DMS153 (cell line): ENCODE measurements around the gene CRACDL.
A peak's percentile ranks its signal among the peaks of the same experiment; 100 is the strongest.
"Not testable (repeated sequence)": the region's sequence is repeated elsewhere in the genome, so short reads cannot be mapped to it uniquely, and the experiment has no call there.

Experiments used
- DNase-seq: peaks from one replicate; lab custom pipeline; 2025; lab: John Stamatoyannopoulos, UW

Gene CRACDL

DNA sequence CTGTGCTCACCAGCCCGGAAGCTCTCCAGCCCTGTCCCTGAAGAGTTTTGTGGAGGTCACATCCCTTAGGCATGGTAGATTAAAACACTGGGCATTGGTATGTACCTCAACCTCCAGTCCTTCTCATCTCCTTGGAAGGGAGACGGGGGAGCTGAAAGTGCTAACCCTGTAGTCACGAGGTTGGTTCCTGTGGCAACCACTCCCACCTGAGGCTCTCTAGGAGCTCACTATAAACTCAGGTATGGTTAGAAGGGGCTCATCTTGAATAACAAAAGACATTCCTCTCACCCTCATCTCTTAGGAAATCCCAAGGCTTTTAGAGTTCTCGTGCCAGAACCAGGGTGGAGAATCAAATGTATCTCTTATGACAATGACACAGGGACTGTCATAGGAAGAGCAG is 162.1 kb downstream of the CRACDL start:
- DNase-seq: no peak

DNA sequence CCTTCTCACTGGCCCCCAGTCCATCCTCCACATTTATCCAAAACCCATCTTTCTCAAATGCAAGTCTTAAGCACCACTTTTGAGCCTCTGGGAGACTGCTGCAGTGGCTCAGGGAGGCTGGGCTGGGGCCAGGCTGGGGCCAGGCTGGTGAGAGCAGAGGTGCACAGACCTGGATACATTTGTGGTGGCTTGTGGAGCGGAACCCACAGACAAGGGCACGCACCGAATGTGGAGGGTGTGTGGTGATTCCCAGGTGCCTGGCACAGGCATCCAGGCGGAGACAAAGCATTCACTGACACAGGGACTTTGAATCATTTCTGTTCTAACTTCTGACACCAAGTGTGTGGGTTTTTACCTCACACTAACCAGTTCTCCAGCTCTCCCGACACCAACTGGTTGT is 162.9 kb downstream of the CRACDL start:
- DNase-seq: no peak

DNA sequence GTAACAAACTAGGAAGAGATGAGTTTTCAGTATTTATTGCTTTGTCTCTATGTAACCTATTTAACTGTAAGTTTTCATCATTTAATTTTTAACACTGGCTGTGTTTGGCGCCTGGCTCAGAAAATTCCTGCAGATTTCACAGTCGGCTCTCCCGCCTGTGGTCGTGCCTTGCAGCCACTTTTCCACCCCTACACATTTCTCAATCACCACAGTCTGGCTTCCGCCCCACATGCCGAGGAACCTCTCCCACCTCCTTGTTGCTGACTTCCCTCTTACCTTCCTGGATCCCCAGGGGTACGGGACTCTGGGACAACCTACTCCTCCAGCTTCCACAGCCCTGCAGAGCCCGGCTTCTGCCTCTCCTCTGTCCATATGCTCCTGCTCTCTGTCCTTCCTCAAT is 163.5 kb downstream of the CRACDL start:
- DNase-seq: no peak

DNA sequence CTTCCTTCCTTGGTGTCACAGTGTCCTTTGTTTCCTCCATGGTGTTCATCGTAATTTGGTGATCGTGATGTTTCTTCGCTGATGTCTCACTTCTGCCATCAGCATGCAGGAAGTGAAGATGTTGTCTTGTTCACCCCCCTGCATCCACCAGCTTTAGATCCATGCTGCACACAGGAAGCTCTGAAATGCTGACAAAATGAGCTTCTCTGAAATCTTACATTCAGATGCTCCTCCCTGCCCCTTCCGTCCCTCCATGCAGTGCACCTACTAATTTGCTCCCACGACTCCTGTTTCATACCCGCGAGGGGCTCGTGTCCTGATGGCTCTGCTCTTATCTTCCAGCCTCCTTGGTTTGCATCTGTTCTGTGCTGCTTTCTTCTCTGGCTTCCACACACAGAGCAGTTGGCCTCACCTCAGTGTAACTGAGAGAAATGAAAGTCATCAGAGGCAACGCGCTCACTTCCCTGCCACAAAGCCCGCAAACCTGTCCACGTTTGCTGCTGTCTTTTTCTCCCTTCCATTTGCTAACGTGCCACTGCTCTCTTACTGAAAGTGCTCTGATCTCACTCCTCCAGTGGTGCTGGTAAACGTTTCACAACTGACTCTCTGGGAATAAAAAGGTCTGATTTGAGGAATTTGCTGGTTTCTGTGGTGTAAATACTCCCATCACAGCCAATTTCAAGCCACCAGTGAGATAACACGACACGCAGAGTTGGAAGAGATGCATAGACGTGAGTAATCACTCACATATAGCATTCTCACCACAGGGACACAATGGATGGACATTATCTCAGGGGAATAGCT is 164.1 kb downstream of the CRACDL start:
- DNase-seq: no peak

DNA sequence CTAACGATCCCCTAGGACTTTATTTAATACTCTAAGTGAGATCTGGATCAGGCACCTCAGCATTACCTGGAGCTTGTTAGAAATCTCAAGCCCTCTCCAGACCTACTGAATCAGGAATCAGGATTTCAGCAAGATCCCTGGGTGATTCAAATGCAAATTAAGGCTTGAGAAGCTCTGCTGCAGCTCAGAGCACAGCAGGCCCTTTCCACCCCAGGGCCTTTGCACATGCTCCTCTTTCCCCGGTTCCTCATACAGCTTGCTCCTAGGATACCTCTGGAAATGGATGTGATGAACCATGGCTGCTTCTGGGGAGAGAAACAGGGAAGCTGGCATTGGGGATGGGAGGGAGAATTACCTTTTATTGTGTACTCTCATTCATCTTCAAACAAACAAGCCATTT is 164.8 kb downstream of the CRACDL start:
- DNase-seq: no peak

DNA sequence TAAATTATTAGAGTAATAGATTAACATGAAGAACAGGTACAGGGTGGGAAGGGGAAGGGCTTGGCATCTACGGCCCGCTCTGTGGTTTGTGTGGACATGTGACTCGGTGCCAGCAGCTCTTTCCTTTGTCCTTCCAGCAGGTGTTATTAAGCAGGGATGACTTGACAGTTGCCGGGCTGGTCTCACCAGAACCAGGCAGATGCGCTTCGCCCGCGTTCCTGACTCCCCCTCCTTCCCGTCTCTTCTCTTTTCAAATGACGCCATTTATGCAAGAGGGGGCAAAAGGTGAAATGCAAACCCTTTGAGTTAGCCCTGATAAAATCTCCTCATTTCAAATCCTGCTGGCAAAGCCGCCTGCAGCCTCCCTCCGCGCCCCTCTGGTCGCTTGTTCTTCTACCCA is 166.2 kb downstream of the CRACDL start:
- DNase-seq: peak; percentile 94

DNA sequence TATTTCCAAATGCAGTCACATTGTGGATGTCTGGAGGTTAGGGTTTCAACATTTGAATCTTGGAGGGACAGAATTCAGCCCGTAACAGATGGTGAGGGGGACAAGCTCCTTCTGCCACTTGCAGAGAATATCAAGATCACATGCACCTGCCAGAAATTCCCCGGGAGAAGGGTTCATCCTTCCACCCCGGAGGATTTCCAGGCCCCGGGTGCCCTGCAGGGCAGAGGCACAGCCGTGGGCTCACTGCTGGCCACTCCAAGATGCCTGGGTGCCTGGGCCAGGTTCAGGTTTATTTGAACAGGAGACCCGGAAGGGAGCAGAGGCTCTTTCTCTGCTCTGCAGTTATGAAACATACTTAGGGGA is 166.9 kb downstream of the CRACDL start:
- DNase-seq: peak; percentile 31

DNA sequence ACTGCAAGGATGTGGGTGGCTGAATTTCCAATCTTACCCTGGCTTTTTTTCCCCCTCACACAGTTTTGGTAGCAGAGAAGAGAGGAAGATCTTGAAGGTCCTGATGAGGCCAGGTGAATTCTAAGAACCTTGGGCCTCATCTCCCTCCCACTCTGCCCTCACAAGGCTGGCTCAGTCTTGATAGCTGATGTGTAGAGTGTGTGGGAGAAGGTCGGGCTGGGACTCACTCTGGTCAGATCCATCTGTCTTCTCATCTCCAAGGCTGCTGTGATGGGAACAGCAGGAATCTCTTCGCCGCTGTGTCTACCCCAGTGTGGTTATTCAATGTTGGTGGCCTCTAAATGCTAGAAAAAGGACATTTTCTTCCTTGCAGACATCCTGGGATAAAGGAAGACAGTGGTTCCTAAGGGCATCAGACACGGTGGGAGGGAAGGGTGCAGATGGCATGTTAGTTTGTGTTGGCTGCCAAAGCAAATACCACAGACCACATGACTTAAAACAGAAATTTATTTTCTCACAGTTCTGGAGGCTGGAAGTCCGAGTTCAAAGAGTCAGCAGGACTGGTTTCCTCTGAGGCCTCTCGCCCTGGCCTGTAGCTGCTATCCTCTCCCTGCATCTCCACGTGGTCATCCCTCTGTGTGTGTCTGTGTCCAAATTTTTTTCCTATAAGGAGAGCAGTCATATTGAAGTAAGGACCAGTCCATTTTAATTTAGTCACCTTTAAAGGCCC is 167.5 kb downstream of the CRACDL start:
- peak; percentile 29 for DNase-seq

DNA sequence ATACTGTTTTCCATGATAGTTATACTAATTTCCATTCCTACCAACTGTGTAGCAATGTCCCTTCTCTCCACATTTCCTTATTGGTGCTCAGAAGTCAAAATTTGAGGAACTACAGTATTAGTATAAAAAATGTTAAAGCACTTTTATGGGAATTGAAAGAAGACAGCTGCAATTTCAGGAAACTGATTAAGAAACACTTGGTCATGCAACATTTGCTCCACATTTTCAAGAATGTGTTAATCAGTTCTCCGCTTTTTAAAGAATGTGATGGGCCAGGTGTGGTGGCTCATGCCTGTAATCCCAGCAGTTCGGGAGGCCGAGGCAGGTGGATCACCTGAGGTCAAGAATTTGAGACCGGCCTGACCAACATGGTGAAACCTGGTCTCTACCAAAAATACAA is 171.5 kb downstream of the CRACDL start:
- no peak for DNase-seq

DNA sequence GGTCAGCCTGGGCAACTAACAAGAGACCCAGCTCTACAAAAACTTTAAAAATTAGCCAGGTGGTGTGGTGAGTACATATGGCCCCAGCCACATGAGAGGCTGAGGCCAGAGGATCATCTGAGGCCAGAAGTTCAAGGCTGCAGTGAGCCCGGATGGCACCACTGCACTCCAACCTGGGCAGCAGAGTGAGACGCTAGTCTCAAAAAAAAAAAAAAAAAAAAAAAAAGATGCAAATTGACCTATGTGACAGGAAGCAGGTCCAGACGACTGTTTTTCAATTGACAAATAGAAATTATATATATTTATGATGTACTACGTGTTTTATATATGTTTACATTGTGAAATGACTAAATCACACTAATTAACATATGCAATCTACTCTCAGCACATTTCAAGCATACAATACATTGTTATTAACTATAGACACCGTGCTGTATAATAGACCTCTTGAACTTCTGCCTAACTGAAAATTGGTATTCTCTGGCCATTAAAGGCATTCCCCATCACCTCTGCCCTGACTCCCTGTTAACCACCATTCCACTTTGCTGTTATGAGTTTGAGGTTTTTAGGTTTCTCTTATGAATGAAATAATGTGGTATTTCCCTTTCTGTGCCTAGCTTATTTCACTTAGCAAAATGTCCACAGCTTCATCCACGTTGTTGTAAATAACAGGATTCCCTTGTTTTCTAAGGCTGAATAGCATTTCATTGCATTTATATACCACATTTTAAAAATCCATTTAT is 172.6 kb downstream of the CRACDL start:
- no peak for DNase-seq

DNA sequence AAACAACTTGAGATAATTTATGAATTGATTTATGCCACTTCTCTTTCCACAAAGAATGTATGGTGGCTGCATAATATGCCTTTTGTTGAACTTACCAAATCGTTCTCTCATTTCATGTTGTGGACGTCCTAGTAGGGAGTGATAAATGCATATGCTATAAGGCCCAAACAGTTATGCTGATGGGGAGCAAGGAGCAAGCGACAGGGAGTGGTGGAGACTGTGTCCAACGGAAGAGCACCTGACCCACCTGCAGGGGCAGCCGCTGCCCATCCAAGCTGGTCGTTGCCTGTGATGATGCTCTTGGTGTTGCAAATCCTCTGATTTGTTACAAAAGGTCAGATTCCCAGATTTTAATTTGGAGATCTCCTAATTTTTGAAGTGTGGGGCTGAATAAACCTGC is 174.1 kb downstream of the CRACDL start:
- DNase-seq: no peak

DNA sequence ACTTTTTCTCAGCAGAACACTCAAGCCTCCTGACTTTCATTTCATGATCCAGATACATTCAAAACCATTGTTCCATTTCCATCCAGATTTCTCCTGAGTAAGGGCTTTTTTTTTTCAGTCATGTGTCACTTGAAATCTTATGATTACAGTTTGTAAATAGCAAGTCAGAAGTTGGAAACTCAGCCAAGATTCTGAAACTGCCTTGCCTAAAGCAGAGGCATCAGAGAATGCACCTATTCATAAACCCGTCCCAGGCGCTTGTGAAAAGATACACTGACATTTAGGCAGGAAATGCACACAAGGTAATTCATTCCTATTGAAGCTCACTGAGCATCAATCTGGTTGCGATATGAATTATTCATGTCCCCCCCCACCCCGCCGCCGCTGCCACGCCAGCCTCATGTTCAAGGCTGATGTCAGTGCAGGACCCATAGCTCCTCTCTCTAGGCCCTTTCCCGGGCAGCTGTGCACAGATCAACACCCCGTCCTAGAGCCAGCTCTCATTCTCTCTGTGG is 174.7 kb downstream of the CRACDL start:
- peak; percentile 65 for DNase-seq

DNA sequence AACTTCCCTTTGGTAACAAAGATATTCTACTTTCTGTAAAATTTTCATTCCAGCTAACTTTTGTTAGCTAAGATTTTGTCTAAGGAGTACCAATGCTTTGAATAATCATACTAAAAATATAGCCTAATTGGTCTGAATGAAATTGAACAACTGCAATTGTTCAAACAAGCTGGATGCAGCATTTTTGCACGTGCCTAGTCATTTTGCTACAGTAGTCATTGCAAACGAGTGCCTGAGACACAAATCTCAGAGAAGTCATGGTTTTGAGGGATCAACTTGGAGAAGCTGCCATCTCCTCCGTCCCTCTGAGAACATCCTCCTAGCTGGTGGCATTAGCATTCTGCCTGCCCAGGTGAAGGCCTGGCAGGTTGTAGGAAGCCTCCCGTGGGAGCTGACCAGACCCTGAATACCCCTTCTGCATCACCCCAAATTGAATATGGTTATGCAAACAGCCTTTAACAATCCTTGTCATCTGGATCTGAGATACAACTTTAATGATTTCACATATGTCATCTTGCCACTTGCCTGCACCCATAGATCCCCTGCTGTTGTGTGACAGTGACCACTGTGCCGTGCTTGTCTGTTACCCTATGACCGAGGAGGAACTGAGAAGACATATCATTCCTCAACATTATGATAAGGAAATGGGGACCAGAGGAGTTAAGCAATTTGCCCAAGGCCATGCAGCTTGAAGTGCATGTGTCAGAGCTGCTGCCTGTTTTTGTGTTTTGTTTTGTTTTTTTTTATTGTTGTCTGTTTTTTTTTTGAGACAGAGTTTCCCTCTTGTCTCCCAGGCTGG is 176.0 kb downstream of the CRACDL start:
- DNase-seq: no peak

DNA sequence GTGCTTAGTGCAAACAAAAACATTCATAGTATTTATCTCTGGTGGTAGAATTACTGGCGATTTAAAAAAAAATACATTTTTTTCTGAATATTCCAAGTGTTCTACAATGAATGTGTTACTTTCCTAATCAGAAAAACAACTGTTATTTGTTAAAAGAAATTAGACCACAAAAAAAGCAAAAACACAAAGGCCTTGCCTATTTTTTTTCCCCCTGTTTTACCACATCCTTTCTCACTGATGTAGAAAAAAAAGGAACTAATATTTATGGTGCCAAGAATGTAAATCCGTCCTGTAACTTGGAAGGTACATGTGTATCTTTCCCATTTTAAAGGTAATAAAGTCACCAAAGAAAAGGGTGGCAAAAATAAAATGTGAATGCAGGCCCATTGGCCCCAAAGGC is 176.7 kb downstream of the CRACDL start:
- no peak for DNase-seq

DNA sequence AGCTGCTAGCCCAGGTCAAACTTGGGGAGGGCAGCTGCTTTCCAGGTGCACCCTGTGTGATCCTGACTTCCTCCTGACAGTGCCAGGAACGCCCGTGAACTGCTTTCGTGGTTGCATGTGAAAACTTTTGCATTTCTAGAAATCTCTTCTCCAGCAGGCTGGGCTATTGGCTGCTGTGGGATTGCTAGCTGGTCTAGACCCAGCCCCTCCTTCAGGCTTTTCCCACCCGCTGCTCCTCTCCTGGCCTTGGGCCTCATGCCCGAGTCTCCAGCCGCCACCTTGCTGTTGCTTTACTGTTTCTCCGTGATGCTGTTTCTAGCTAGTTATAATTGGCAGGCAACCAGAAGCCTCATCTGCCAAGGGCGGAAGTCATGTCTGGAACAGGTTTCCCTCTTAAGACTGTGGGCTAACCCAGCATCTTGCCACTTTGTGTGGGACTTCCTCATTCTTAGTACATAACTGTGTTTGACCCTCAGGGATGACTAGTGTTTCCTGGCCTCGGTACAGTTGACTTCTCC is 178.1 kb downstream of the CRACDL start:
- DNase-seq: peak; percentile 35

DNA sequence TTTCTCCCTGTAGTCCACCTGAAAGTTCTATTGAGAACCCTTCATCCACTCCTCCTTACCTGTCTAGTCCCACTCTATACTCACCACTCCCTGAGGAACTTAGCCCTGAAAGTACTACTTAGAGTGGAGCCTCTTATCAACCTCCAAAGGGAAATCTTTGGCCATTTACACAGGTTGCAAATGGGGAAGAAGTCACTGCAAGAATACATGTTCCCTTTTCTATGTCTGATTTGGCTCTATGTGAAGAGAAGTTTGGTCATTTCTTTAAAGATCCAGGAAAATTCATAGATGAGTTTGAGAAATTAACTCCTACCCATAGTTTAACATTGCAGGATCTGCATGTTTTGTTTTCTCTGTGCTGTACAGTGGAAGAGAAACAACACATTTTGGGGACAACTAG is 182.2 kb downstream of the CRACDL start:
- no peak for DNase-seq

DNA sequence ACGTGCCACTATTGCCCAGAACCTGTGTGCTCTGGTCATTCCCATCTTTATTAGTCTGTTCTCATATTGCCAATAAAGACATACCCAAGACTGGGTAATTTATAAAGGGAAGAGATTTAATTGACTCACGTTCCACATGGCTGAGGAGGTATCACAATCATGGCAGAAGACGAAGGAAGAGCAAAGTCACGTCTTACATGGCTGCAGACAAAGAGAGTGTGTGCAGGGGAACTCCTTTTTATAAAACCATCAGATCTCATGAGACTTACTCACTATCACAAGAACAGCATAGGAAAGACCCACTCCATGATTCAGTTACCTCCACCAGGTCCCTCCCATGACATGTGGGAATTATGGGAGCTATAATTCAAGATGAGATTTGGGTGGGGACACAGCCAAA is 183.3 kb downstream of the CRACDL start:
- DNase-seq: not testable (repeated sequence)

DNA sequence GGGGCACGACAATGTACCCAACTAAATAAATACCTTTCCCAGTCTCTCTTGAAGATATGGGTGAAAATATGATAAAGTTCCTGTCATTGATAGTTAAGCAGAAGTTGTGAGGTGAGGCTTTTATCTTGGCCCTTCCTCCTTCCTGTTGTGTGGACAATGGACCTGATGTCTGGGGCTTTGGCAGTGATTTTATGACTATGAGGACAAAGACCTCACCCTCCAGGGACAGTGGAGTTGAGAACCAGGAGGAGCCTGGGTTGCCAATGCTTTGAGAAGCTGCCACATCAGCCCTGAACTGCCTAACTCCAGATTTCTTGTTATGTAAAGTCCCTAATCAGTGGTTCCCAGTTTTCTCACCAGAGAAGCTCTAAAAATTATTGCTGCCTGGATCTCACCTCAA is 184.3 kb downstream of the CRACDL start:
- no peak for DNase-seq

DNA sequence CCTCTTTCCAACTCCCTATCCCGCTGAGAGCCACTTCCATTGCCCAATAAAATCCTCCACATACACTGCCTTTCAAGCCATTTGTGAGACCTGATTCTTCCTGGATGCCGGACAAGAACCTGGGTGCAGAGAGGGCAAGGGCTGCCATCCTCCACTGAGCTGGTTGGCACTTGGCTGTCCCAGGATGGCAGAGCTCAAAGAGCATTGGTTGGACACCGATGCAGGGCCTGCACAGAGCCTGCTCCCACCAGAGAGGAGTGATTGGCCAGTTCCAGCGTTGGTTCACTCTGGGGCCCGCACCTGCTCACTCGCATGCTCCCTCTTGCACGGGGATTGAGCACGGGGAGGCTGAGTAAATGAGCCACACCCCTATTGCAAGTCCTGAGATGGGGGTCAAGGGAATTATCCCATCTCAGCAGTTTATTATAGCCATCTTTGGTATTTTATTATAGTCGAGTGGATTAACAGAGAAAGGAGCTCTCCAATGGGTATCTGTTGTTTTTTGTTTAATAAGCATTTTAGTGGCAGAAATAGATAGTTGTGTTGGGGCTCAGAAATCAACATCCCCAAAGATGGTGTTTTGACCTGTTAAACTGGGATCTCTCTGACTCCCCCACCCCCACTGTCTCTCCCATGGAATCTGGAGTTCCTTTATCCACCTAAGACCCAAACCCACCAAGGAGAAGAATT is 185.3 kb downstream of the CRACDL start:
- no peak for DNase-seq

DNA sequence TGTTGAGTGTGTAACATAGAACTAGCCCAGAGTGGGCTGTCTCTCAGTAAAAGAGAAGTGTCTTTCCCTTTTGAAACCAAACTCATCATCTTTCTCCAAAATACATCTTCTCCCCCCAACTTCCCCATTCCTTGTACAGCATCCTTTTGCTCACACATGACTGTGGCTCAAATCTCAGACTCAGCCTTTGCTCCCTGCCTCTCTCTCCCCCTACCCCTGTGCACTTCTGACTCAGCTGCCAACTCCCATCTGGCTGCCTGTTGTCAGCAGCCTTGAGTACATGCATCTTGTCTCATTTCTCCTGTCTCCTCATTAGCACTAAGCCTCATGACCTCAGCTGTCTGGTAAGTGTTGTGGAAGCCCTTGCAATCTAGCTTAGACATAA is 187.0 kb downstream of the CRACDL start:
- no peak for DNase-seq
